ENCODE results near the gene AGRP.

The AGRP gene

DNA sequence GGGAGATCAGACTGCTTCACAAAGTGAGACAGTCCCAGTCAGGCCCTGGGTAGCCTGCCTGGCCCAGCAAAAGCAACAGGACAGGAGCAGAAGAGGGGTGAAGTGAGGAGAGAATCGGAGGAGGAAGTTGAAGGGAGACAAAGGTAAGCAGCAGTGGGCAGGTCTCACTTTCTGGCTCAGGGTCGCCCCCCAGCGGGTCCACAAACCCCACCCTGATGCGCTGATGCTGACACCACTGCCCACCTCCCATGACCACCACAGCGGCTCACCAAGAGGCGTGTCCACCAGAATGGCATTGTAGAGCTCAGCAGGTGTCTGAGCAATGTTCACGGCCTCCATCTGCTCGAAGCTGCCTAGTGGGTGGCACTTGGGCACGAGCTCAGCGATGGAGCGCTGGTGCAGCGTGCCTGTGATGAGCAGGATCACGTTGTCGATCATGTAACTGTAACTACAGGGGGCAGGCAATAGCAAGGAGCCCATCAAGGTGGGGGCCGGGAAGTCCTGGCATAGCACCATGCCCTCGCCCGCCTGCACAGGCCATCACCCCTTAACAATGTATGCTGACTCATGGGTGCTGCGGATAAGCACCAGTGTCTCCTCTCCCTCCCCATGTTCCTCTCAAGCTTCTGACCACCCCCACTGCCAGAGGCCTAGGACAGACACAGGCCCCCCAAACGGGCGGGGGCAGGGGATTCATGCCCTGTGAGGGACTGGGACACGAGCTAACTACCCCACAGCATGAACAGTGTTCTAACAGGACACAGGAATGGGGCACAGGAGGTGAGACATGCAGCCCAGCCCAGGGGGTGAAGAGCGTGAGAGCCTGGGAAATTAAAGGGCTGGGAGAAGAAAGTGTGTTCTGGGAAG lies 38.9 kb downstream of the AGRP start:
- no peak overlapping the region for H3K4me3 Mint-ChIP-seq
- DNase-seq: no peak
- H3K4me1 Mint-ChIP-seq: peaks cover 56% of the 10 kb centered on the region
- peak overlapping the region; percentile 76 for H3K27ac Mint-ChIP-seq
- H3K9me3 Mint-ChIP-seq: no peaks in the 10 kb centered on the region
- peaks cover 2% of the 10 kb centered on the region for H3K27me3 Mint-ChIP-seq (ENCODE audit: low read depth, poor library complexity)
- H3K36me3 Mint-ChIP-seq (ENCODE audit: low read depth): peaks cover 11% of the 10 kb centered on the region
- TF ChIP-seq, protein P1, sequence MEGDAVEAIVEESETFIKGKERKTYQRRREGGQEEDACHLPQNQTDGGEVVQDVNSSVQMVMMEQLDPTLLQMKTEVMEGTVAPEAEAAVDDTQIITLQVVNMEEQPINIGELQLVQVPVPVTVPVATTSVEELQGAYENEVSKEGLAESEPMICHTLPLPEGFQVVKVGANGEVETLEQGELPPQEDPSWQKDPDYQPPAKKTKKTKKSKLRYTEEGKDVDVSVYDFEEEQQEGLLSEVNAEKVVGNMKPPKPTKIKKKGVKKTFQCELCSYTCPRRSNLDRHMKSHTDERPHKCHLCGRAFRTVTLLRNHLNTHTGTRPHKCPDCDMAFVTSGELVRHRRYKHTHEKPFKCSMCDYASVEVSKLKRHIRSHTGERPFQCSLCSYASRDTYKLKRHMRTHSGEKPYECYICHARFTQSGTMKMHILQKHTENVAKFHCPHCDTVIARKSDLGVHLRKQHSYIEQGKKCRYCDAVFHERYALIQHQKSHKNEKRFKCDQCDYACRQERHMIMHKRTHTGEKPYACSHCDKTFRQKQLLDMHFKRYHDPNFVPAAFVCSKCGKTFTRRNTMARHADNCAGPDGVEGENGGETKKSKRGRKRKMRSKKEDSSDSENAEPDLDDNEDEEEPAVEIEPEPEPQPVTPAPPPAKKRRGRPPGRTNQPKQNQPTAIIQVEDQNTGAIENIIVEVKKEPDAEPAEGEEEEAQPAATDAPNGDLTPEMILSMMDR (IDR thresholded peaks at IDR 0.05): no peak

DNA sequence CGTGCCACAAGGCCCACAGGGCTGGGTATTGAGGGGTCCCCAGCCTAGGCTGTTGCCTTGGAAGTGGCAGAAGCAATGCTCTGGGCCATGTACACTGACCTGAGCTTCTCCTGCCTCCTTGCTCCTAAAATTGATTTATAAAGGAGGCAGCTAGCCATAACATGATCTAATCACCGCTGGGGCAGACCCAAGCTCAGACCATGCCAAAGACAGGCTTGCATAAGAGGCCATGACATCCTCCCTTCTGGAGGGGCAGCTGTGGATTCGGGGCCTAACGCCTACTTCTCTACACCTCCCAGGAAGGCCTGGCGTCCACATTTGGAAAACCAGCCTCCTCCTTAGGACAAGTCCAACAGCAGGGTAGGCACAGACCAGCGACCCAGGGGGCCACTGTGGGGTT lies 40.1 kb downstream of the AGRP start:
- H3K4me3 Mint-ChIP-seq: no peak overlapping the region
- H3K9me3 Mint-ChIP-seq: no peaks in the 10 kb centered on the region
- H3K4me1 Mint-ChIP-seq: peaks cover 56% of the 10 kb centered on the region

GRCh38 chr16:67442581-67443255 lies 40.6 kb downstream of the AGRP start:
- Mint-ChIP-seq H3K9me3 (no peaks in the 10 kb centered on the region), H3K27me3 (ENCODE audit: low read depth, poor library complexity) (no peaks in the 10 kb centered on the region), H3K4me3 (no peak overlapping the region), H3K27ac (no peak overlapping the region), H3K4me1 (peaks cover 60% of the 10 kb centered on the region), H3K36me3 (ENCODE audit: low read depth) (peaks cover 19% of the 10 kb centered on the region)
- DNase-seq: no peak
- TF ChIP-seq, protein P1 (IDR thresholded peaks at IDR 0.05): no peak

More for the DNA sequence above, 40.1 kb downstream of the AGRP start:
- DNase-seq: no peak
- TF ChIP-seq, protein P1 (IDR thresholded peaks at IDR 0.05): no peak
- peak overlapping the region; percentile 32 for H3K27ac Mint-ChIP-seq
- peaks cover 15% of the 10 kb centered on the region for H3K36me3 Mint-ChIP-seq (ENCODE audit: low read depth)
- no peaks in the 10 kb centered on the region for H3K27me3 Mint-ChIP-seq (ENCODE audit: low read depth, poor library complexity)

GRCh38 chr16:67441907-67442306 lies 41.4 kb downstream of the AGRP start:
- Mint-ChIP-seq H3K27me3 (ENCODE audit: low read depth, poor library complexity) (no peaks in the 10 kb centered on the region), H3K9me3 (no peaks in the 10 kb centered on the region), H3K4me3 (no peak overlapping the region), H3K4me1 (peaks cover 63% of the 10 kb centered on the region), H3K27ac (peak overlapping the region; percentile 62), H3K36me3 (ENCODE audit: low read depth) (peaks cover 26% of the 10 kb centered on the region)
- no peak for DNase-seq
- TF ChIP-seq, protein P1 (IDR thresholded peaks at IDR 0.05): no peak

DNA sequence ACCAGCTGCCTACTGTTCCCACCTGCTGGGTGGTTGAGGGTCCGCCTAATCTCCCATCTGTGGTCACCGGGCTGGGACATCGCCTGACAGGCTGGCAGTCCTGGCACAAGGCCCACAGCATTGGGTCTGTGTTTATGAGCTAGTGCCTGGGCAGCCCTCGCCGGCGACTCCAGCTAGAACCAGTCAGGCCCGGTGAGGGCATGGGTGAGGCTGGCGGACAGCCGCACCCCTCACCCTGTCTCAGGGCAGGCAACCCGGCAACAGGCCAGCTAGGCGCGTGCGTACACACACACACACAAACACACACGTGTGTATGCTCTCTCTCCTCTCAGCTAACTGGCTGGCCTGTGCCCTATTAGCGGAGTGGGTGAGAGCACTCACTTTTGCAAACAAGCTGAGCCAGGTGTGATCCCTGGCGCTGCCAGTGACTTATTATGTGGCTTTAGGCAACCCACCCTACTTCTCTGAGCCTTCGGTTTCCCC lies 42.0 kb downstream of the AGRP start:
- no peak overlapping the region for H3K27ac Mint-ChIP-seq
- DNase-seq: no peak
- TF ChIP-seq, protein P1 (IDR thresholded peaks at IDR 0.05): no peak
- H3K36me3 Mint-ChIP-seq (ENCODE audit: low read depth): peaks cover 23% of the 10 kb centered on the region
- no peak overlapping the region for H3K4me3 Mint-ChIP-seq
- peaks cover 59% of the 10 kb centered on the region for H3K4me1 Mint-ChIP-seq
- H3K27me3 Mint-ChIP-seq (ENCODE audit: low read depth, poor library complexity): no peaks in the 10 kb centered on the region
- H3K9me3 Mint-ChIP-seq: no peaks in the 10 kb centered on the region

Measured in nephron progenitor cell (in vitro differentiated cells).